ENCODE measurements around the gene UTY. TPM values are rescaled to one million over a fixed set of nuclear protein-coding genes. Genes with fewer than 3 reads are reported as not detected.

The UTY gene
- not detected in 2 replicates for total RNA-seq

DNA sequence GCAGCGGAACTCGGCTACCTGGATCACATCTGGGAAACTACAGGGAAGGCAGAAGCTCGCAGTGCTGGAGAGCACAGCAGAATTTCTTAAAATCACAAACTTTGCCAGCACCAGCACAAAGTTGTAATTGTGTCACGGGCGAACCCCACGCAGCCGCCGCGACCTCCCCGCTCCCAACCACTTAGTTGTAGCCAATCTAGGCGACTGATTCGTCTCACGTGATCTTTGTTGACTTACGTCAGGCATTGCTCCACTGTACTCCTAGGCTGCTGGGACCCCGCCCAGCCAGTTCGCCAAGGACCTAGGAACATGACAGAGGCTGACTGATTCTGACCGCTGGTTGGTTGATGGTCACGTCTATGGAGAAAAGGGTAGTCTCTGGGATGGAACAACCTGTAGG, at the start of gene UTY:
UTY (minus strand) TSS at position 206 of the 400 bp plus-strand sequence. CDS start 368 bp downstream, outside the sequence.
- no peak for DNase-seq (ENCODE audit: extremely low read depth, low read depth, low spot score)

DNA sequence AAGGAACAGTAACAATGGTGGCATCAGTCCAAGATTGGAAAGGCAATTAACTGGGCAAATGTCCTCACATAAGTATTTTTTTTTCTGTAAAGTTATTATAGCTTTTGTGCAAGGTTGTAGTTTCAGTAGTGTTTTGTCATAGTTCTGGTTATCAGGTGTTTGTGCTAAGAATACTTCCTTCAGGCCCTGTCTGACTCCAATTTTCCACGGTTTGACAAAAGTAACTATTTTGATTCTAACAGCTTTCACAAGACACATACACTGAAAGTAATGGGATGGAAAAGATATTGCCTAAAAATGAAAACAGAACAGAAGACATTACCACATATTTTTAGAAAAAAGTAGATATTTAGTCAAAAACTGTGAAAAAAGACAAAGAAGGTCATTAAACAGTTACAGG, 40.6 kb upstream of the UTY start:
- no peak for DNase-seq (ENCODE audit: extremely low read depth, low read depth, low spot score)

DNA sequence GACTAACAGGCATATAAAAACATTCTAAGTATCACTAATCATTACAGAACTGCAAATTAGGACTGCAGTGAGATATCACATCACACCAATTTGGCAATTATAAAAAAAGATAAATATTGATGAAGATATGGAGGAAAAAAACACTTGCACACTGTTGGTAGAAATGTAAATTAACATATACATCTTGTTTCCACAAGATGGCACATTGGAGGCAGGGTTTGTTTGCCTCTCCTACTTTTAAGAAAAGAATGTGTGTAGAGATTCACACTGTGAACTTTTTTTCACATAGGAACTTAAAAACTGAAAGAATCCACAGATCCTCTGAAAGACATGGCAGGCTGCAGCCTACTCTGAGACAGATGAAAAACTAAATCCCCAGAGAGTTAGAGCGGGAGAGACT, 21.4 kb upstream of the UTY start:
- no peak for DNase-seq (ENCODE audit: extremely low read depth, low read depth, low spot score)

DNA sequence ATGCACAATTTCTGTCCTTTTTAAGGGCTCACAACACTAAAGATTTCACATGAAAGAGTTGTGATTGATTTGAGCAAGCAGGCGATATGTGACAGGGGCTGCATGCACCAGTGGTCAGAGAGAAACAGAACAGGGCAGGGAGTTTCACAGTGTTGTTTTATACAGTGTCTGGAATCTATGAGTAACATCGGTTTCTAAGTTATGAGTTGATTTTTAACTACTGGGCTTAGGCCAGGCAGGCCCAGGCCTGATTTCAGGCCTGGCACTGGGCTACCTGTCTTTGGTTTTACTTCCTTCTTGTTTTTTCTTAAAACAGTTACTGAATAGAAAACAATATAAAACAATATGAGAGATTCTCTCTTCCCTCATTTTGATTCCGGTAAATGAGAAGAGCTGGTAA, 13.9 kb upstream of the UTY start:
- no peak for DNase-seq (ENCODE audit: extremely low read depth, low read depth, low spot score)

DNA sequence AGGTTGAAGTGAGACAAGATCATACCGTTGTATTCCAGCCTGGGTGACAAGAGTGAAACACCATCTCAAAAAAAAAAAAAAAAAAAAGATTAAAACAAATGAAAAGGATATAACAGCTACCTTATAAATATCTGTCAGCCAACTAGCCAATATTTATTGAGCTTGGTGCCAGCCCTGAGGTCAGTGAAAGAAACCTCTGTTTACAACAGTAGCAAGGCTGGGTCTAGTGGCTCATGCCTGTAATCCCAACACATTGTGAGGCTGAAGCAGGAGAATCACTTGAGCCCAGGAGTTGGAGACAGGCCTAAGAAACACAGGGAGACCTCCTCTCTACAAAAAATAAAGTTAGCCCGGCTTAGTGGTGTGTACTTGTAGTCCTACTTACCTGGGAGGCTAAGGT, 12.6 kb upstream of the UTY start:
- no peak for DNase-seq (ENCODE audit: extremely low read depth, low read depth, low spot score)

DNA sequence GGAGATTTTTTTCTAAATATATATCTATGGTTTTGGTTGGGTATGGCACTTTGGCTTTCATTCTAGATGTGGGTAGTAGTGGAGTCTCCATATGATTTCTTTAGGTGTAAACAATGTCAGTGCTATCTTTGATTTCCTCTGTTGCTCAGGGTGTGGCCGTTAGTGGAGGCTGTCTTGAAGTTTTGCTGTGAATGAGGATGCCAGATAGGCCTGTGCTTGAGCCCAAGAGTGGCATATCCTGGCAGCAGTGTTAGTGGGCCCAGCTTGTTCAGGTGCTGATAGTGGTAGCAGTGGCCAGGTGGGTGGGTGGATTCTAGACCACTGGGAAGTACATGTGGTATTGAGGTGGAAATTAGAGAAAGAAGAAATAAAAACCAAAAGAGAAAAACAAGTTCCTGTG, 8.9 kb upstream of the UTY start:
- no peak for DNase-seq (ENCODE audit: extremely low read depth, low read depth, low spot score)

DNA sequence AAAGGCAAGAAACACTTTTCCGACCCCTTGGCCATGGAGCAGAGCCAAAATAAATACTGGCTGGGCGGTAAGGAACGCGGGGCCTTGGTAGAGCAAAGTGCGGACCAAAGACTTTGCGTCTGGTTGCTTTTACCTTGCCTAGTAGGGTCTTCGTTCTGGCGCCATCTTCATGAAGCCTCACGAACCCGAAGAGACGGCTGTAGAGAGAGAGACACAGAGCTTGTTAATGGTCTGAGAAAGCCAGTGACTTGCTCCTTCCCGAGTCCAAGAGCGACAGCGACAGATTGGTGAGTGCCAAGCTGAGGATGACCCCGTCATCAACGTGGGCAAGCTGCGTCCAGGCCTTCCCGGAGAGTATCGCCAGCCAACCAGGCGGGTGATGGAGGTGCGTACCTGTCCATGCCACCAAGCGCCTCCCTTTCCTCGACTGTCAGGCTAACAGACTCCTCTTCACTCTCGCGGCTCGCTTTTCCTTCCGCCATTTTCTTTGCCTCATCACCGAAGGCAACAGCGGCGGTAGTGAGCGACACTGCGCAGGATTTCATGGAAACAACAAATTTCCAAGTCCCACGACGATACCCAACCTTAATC, 617 bp downstream of the UTY start:
- DNase-seq (ENCODE audit: extremely low read depth, low read depth, low spot score) = no peak

DNA sequence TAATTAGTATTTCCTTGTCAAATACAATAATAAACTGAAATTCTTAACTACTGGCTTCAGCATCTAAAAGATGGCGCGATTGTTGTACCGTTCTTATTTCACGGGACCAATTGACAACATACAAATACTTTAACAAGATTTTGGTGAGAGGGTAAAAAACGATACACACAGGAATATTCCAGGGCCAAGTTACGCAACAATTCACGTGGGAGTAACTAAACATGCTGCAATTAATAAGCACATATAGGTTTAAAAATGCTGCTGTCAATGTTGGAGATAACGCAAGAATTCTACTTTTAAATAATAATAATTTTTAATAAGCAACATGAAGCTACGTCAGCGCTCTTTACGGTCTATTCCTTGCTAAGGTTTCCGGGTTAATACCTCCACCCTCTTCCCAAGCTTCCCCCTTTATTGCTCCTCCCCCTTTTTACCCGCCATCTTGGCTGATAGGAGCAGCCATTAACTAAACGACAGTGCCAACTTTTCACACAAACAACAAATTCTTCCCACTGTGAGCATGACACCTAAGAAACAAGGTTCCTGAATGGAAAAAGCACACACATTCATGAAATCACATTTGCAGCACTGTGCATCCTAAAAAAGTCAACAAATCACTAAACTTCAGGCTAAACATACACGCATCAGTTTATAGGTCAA, 1.6 kb downstream of the UTY start:
- no peak for DNase-seq (ENCODE audit: extremely low read depth, low read depth, low spot score)

DNA sequence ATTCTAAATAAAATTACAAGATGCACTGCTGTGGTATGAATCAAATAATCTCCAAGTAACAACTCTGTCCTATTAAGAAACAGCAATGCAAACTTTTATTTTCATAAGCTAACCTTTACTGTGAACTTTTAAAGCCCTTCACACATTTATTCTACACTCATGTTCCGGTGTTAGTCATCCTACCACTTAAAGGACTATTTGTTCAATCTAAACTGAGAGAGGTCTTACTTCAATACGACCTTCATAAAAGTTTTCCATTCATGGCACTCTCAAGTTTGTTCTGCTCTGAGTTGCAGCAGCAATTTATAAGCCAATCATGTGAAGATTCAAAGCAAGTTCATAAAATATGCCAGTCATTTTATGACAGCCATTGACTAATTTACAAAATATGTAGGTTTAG, 4.8 kb downstream of the UTY start:
- no peak for DNase-seq (ENCODE audit: extremely low read depth, low read depth, low spot score)

DNA sequence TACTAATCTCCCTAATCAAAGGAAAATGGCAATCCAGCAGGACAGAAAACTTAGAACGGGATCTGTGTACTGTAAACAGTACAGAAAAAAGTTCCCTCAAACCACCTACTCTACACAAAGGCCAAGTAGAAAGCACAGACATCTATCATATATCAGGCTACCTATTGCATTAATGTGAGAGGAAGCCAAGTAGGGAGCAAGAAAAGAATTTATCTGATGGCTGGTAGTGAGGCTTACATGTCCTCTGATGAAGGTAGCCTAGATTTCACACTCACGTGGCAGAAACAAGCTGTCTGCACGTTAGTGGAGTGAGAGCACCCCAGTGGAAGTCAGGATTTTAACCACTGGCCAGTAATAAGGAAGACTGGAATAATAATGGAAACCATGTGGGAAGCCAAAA, 28.3 kb downstream of the UTY start:
- DNase-seq (ENCODE audit: extremely low read depth, low read depth, low spot score) = no peak

DNA sequence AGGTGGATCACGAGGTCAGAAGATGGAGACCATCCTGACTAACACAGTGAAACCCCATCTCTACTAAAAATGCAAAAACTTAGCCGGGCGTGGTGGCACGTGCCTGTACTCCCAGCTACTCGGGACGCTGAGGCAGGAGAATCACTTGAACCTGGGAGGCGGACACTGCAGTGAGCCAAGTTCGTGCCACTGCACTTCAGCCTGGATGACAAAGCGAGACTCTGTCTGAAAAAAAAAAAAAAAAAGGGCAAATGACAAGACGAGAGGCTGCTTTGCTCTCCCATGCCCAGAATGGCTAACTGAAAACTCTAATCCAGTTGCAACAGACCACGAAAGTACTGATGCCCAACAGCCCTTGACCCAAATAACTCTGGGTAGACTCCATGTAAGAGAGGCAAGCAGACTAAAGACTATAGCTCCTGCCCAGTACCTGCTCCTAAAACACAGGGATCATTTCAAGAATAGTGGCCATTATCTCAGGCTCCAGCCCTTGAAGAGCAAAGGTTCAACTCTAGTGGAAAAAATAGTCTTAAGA, 29.2 kb downstream of the UTY start:
- no peak for DNase-seq (ENCODE audit: extremely low read depth, low read depth, low spot score)

DNA sequence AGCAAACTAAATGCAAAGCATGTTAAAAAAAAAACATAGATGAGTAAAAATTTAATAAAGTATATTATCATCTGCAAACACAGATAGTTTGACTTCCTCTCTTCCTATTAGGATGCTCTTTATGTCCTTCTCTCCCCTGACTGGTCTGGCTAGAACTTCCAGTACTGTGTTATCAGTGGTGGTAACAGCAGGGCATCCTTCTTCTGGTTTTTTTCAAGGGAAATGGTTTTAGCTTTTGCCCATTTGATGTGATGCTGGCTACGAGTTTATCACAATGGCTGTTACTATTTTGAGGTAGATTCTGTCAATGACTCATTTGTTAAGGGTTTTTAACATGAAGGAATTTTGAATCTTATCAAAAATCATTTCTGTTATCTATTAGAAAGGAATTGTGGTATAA, 34.3 kb downstream of the UTY start:
- DNase-seq (ENCODE audit: extremely low read depth, low read depth, low spot score) = no peak

DNA sequence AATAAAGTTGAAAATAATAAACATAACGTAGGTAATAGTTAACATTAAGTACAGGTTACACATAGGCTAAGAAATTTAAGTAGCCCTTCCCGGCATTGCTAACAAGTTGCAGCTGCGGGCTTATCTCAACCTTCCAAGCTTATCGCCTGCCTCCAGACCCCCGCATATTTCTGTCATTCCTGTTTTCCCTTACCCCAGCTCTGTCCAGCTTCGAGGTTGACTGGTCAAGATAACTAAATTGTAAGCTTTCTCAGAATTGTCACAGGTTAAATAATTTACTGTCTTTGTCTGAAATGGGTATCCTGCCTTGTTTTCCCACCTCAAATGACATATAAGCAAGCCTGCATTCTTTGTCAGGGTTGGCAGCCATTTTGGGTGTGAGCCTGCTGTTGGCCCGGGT, 36.7 kb downstream of the UTY start:
- DNase-seq (ENCODE audit: extremely low read depth, low read depth, low spot score) = no peak

DNA sequence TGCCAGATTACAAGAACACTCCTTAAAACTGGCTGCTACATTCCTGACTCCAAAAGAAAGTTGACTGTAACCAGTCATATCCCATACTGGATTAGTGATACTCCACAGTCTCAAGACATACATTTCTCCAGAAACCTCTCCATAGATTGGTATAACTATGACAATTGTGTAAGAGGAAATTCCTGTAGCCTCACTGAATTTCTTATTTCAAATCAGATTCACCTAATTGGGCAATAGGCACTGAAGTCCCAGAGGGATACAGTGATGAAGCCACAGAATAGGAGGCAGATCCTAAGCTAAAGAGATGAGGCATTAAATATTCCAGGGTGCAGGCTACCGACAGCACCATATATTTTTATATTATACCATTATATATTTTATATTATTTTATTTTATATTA, 39.0 kb downstream of the UTY start:
- DNase-seq (ENCODE audit: extremely low read depth, low read depth, low spot score) = no peak

DNA sequence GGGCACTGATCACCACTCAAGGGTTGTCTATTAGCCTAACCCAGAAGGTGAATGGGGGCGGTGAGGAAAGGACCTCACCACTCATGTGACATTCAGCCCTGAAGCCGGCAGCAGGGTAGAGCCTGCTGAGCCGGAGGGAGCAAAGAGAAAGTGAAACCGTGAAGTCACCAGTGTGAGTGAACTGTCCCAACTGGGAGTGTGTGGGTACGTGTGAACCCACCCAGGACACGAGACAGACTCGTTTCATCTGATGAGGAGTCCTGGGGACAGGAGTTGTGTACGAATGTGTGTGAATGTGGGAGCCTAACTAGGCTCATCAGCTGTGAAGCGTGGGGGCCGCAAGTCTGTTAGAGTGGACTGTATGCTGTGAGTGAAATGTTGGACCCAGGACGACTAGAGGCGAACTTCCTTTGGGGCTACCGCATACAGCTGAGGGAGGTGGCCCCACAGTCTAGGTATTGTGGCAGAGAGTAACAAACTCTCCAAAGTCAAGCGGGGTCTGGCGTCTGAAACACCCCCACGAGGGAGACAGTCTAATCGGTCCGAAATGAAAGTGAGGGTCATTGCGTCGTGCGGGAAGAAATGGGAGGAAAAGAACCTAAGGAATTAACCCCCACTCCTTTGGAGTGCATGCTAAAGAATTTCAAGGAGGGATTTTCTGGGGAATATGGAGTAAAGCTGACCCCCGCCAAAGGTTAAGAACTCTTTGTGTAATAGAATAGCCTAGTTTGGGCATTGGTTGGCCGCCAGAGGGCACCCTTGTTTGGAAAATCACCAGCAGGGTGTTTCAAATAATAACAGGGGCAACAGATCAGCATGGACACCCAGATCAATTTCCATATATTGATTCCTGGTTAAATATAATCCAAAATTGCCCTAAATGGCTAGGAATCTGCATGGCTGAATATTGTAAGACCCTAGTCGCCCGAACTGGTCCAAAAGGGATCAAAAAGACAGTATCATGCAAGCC, 43.6 kb downstream of the UTY start:
- no peak for DNase-seq (ENCODE audit: extremely low read depth, low read depth, low spot score)

DNA sequence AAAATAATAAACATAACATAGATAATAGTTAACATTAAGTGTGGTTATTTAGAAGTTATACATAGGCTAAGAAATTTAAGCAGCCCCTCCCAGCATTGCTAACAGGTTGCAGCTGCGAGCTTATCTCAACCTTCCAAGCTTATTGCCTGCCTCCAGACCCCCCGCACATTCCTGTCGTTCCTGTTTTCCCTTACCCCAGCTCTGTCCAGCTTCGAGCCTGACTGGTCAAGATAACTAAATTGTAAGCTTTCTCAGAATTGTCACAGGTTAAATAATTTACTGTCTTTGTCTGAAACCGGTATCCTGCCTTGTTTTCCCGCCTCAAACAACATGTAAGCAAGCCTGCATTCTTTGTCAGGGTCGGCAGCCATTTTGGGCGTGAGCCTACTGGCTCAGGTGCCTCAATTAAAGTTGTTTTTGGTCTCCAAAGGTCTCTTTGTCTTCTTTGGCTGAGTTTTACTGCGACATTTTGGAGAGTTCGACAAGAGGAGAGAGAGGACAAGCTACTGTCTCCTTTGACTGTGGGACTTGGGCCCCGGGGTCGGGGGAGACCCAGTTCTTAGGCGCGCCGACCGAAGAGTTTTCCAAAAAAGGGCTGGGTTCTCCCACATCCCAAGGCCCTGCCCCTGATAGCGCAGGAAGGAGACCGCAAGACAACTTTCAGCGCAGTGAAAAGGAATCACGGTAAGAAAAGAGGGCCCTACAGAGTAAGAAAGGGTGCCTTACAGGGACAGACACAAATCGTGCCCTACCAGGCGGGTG, 44.4 kb downstream of the UTY start:
- no peak for DNase-seq (ENCODE audit: extremely low read depth, low read depth, low spot score)

DNA sequence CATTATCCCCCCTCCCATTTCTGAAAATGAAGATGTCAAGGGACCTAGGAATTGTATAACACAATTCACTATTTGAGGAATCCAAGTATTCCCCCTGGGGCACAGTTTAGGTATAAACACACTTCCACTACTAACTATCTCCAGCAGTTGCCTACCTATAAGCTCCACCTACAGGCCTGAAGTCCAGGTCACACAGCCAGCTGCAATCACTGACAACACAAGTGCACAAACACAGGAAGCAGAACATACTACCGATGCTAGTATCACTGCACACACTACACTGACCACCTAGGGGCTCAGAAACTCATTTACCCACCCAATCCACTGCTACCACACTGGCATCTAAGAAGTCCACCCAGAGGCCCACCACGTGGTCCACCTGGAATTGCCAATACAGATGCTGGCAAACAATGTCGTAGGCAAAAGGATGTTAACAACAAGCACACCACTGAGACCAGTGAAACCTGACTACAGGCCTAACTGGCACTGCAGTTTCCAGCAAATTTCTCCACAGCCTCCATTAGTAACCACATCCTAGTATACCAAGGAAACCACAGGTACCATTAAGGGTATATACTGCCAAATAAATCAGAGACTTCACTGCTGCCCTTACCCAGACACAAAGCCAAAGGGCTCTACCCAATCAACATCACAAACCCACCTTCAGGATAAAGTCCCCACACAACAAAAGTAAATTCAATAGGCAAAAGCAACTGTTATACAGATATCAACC, 47.4 kb downstream of the UTY start:
- DNase-seq (ENCODE audit: extremely low read depth, low read depth, low spot score) = no peak

DNA sequence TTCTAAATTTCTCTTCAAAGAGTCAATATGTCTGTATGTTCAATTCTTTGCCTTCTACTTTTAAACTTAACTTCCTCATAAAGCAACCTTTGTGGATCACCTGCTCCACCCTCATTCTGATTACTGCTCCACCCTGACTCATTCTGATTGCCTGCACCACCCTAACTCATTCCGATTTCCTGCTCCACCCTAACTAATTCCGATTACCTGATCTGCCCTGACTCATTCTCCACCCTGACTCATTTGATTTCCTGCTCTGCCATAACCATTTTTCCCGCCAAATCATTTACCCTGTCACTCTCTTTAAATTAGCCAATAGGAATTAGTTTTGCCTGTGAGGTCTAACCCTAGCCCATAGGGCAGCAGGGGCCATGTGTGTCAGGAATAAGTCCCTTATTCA, 50.3 kb downstream of the UTY start:
- no peak for DNase-seq (ENCODE audit: extremely low read depth, low read depth, low spot score)

DNA sequence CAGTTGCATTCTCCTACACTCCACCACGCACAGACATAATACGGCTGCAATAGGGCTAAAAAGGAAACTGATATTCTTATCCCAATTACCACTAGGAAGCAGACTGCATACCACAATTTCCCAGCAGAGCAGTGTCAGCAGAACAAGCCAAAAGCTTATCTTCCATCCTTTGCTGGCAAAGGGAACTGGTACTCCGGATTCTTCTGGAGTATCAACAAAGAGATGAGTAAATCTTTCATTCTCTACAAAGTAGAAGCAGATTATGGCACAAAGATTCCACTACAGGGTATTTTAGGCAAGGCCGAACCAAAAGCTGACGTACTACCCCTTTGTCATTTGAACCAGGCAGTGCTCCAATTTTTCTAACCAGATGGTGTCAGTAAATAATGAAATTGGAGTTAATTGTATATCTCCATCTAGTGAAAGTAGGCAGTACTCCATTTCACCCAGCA, 56.5 kb downstream of the UTY start:
- DNase-seq (ENCODE audit: extremely low read depth, low read depth, low spot score) = no peak
